Lower lobe of right lung (tissue), 2 donors: ENCODE results near the gene GJA5. TPM values are rescaled to one million over a fixed set of nuclear protein-coding genes. Genes with fewer than 3 reads are reported as not detected.

Experiments
- ATAC-seq, 2 donors: fragments of 200-7000 bp; cut with Tn5 transposase; one replicate each; pipeline ENCODE4 v1.9.1; 2020 to 2022; ENCODE audit warnings: mild to moderate bottlenecking in 2 of 2, moderate library complexity in 2 of 2
- DNase-seq: peaks from one replicate; pipeline ENCODE4 v3.0.0-alpha.2; 2020
- H3K27ac ChIP-seq: fragments of 200-600 bp; one replicate; pipeline ENCODE4 v1.8.0; 2022
- H3K27me3 ChIP-seq: fragments of 200-600 bp; one replicate; pipeline ENCODE4 v1.8.0; 2022; ENCODE audit warnings: low read depth
- H3K36me3 ChIP-seq: fragments of 200-600 bp; one replicate; pipeline ENCODE4 v1.8.0; 2022; ENCODE audit warnings: mild to moderate bottlenecking
- H3K4me1 ChIP-seq: fragments of 200-600 bp; one replicate; pipeline ENCODE4 v1.8.0; 2022
- H3K4me3 ChIP-seq: fragments of 200-600 bp; one replicate; pipeline ENCODE4 v1.8.0; 2022; ENCODE audit warnings: mild to moderate bottlenecking
- H3K9me3 ChIP-seq: fragments of 200-600 bp; one replicate; pipeline ENCODE4 v1.8.0; 2022
- intact Hi-C: fragments of 100-400 bp; cut with DNase I; formaldehyde crosslinking; loops from one replicate; pipeline ENCODE4 v1.11.0; 2022
- total RNA-seq: library from RNA; stranded (reverse); fragmentation: NEBNext Ultra II Directional; extraction: Animal tissue kit (Norgen Biotek cat#: 25700); gene quantifications from one replicate; pipeline ENCODE4 v1.2.1, GENCODE V29; 2021
- TF ChIP-seq, protein P1 (sequence below): fragments of 200-600 bp; IDR thresholded peaks from one replicate; pipeline ENCODE4 v1.8.0; 2022; ENCODE audit warnings: antibody characterized with exemption, mild to moderate bottlenecking
- donor health status: DM: no; HTN: yes; CAD: no; lungs with severe emphysema.

Gene GJA5
- total RNA-seq, 1 donor from 2014 or later = 44.5 TPM

DNA sequence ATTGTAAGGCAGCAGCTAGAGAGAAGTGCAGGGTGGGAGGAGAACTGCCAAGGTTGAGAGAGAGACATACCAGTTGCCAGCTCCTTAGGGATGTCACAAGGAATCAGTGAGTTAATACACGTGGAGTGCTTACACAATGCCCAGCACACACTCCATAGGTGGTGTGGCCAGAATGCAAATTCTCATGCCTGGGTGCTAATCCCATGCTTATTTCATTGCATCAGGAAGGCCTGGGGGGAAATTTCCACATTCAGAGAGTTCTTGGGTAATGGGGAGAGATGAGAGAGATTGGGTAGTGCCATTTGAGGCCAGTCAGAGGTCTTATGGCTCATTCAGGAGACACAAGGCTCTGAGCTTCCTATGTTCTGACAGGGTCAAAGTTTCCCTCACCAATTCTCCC, 38.7 kb downstream of the GJA5 start:
- TF ChIP-seq, protein P1, sequence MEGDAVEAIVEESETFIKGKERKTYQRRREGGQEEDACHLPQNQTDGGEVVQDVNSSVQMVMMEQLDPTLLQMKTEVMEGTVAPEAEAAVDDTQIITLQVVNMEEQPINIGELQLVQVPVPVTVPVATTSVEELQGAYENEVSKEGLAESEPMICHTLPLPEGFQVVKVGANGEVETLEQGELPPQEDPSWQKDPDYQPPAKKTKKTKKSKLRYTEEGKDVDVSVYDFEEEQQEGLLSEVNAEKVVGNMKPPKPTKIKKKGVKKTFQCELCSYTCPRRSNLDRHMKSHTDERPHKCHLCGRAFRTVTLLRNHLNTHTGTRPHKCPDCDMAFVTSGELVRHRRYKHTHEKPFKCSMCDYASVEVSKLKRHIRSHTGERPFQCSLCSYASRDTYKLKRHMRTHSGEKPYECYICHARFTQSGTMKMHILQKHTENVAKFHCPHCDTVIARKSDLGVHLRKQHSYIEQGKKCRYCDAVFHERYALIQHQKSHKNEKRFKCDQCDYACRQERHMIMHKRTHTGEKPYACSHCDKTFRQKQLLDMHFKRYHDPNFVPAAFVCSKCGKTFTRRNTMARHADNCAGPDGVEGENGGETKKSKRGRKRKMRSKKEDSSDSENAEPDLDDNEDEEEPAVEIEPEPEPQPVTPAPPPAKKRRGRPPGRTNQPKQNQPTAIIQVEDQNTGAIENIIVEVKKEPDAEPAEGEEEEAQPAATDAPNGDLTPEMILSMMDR = no peak
- Histone ChIP-seq H3K9me3 (no peaks in the 10 kb centered on the region), H3K4me1 (no peaks in the 10 kb centered on the region), H3K4me3 (no peak overlapping the region), H3K27ac (no peak overlapping the region), H3K27me3 (no peaks in the 10 kb centered on the region), H3K36me3 (no peaks in the 10 kb centered on the region)
- intact Hi-C loops = loop anchor here (10.0 kb wide), 1 partner anchor 173 kb away; no protein-coding TSS in a partner anchor
- ATAC-seq = peak; percentile 11 to 29
- DNase-seq = no peak

DNA sequence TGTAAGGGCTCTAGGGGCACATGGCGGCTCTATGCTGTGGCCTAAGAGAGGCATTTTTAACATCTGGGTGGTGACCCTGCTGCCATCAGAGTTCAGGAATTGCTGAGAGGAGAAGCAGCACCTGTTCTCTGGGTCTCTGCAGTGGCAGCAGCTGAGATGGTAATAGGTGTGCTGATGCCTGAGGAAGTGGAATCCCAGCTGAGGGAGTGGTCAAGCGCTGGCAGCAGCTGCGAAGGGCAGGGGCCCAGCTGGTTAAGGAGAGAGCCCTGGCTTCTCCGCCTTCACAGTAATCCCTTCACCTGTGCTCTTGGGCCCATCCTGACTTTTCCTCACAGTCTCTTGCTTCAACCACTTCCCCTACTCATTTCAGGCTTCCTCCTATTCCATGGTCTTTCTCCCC, 39.8 kb downstream of the GJA5 start:
- H3K4me1 ChIP-seq = no peaks in the 10 kb centered on the region
- ATAC-seq = no peak
- H3K4me3 ChIP-seq = no peak overlapping the region
- no peaks in the 10 kb centered on the region for H3K36me3 ChIP-seq
- H3K27ac ChIP-seq = no peak overlapping the region
- TF ChIP-seq, protein P1 = no peak
- DNase-seq = no peak
- no peaks in the 10 kb centered on the region for H3K27me3 ChIP-seq
- no peaks in the 10 kb centered on the region for H3K9me3 ChIP-seq
- intact Hi-C loops = loop anchor here (10.0 kb wide), 1 partner anchor 174 kb away; no protein-coding TSS in a partner anchor

DNA sequence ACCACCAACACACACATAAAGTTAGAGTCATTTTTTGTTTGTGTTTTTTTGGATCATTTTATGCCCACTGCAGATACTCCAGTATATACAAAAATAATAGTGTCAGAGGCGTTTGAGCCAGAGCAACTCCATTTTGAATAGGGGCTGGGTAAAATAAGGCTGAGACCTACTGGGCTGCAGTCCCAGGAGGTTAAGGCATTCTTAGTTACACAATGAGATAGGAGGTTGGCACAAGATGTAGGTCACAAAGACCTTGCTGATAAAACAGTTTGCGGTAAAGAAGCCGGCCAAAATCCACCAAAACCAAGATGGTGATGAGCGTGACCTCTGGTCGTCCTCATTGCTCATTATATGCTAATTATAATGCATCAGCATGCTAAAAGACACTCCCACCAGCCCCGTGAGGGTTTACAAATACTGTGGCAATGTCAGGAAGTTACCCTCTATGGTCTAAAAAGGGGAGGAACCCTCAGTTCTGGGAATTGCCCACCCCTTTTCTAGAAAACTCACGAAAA, 40.6 kb downstream of the GJA5 start:
- H3K9me3 ChIP-seq = no peaks in the 10 kb centered on the region
- no peak overlapping the region for H3K4me3 ChIP-seq
- no peak overlapping the region for H3K27ac ChIP-seq
- ATAC-seq = no peak
- no peaks in the 10 kb centered on the region for H3K36me3 ChIP-seq
- no peak for DNase-seq
- no peaks in the 10 kb centered on the region for H3K27me3 ChIP-seq
- TF ChIP-seq, protein P1 = no peak
- intact Hi-C loops = loop anchor here (10.0 kb wide), 1 partner anchor 175 kb away; no protein-coding TSS in a partner anchor
- H3K4me1 ChIP-seq = no peaks in the 10 kb centered on the region

DNA sequence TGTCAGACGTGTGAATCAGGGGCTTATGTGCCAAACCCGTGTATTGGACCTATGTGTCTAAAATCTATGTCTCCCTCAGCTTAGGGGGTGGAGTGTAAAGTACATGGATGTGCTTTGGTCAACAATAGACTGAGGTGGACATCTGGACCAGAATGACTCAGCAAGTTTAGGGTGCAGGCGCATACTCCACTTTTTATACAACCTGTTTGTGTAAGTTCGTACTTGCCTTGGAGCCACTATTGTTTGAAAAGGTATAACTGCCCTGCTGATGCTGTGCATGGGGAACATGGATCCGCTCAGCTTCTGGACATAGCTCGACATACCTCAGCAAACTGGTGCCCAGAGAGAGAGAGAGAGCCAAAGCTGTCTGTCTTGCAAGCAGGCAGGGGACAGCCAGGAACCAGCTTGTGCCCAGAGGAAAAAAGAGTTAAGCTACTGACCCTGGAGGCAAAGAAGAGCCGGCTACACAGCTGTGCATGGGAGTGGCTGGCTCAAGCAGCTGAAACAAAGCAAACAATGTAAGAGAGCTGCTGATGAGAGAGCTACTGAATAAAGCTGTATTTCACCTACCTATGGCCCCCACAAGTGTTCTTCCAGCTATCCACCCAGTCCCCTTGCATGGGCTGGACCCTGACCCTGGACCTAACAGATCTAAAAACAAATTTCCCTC, 41.2 kb downstream of the GJA5 start:
- Histone ChIP-seq H3K27me3 (peaks cover under 1% of the 10 kb centered on the region), H3K9me3 (no peaks in the 10 kb centered on the region), H3K27ac (no peak overlapping the region), H3K4me3 (no peak overlapping the region), H3K4me1 (no peaks in the 10 kb centered on the region), H3K36me3 (no peaks in the 10 kb centered on the region)
- ATAC-seq (no peak), DNase-seq (no peak)
- intact Hi-C loops = no loop called here
- TF ChIP-seq, protein P1 = no peak

DNA sequence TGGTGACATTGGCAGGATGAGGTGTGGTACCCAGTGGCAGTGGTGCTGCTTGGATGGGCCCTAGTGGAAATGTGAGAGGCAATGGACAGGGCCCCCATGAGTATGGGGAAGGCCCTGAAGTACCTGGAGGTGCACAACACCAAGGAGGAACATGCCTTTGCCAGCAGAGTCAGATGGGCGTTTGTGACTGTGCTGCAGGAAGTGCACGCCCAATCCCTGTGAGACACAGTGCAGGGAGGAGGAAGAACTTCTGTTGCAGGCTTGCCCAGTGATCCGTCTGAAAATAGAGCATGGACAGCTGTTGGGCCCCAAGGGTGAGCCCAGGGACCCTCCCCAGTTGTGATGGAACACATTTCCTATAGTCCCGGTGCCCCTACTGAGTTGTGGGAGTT, 42.7 kb downstream of the GJA5 start:
- ATAC-seq (peak; percentile 19 to 65), DNase-seq (no peak)
- TF ChIP-seq, protein P1 = no peak
- peaks cover 5% of the 10 kb centered on the region for H3K27me3 ChIP-seq
- no peaks in the 10 kb centered on the region for H3K36me3 ChIP-seq
- no peak overlapping the region for H3K4me3 ChIP-seq
- intact Hi-C loops = no loop called here
- H3K27ac ChIP-seq = no peak overlapping the region
- no peaks in the 10 kb centered on the region for H3K4me1 ChIP-seq
- H3K9me3 ChIP-seq = no peaks in the 10 kb centered on the region
